Mesodermal cell (in vitro differentiated cells): Measurements from ENCODE around the gene TMPRSS2.

ENCODE experiments used
- H3K27ac ChIP-seq: 2 replicates; pipeline ENCODE4 v1.7.0; 2013; ENCODE audit warnings: mild to moderate bottlenecking, low read depth, low read length, moderate library complexity; ENCODE audit not compliant: severe bottlenecking
- H3K36me3 ChIP-seq: 2 replicates; pipeline ENCODE4 v1.7.1; 2013; ENCODE audit warnings: mild to moderate bottlenecking, low read length, moderate library complexity; ENCODE audit not compliant: control insufficient read depth, insufficient read depth
- H3K4me1 ChIP-seq: one replicate; pipeline ENCODE4 v1.7.1; 2013; ENCODE audit warnings: mild to moderate bottlenecking, low read length; ENCODE audit not compliant: insufficient read depth, control insufficient read depth, poor library complexity, severe bottlenecking
- H3K4me3 ChIP-seq: 2 replicates; pipeline ENCODE4 v1.7.0; 2013; ENCODE audit warnings: low read length, control low read depth, mild to moderate bottlenecking; ENCODE audit not compliant: insufficient read depth, poor library complexity, severe bottlenecking; ENCODE audit errors: extremely low read depth
- H3K9me3 ChIP-seq: 2 replicates; pipeline ENCODE4 v1.7.1; 2013; ENCODE audit warnings: mild to moderate bottlenecking, low read length, moderate library complexity; ENCODE audit not compliant: control insufficient read depth
- WGBS, 2 experiments: methylation state at CpG; one replicate each; pipeline ENCODE4 v1.1.5; 2013; ENCODE audit warnings: missing lambda C conversion rate in 2 of 2; ENCODE audit not compliant: insufficient coverage in 2 of 2; 5-methylcytosine and 5-hydroxymethylcytosine counted together

TMPRSS2 gene

GRCh38 chr21:41509733-41510132, 1.8 kb upstream of the TMPRSS2 start:
- H3K4me1 ChIP-seq, result no peaks in the 10 kb centered on the region
- no peak overlapping the region for H3K4me3 ChIP-seq
- WGBS, 2 experiments, result 44 to 77% methylated on average over 2 of the region's 3 CpGs
- no peaks in the 10 kb centered on the region for H3K9me3 ChIP-seq
- H3K36me3 ChIP-seq, result no peaks in the 10 kb centered on the region
- no peak overlapping the region for H3K27ac ChIP-seq

GRCh38 chr21:41509145-41509496, 1.2 kb upstream of the TMPRSS2 start:
- WGBS, 2 experiments, result 36 to 56% methylated on average over 4 to 6 of the region's 7 CpGs
- H3K27ac ChIP-seq, result no peak overlapping the region
- H3K36me3 ChIP-seq, result no peaks in the 10 kb centered on the region
- no peaks in the 10 kb centered on the region for H3K4me1 ChIP-seq
- H3K4me3 ChIP-seq, result no peak overlapping the region
- H3K9me3 ChIP-seq, result no peaks in the 10 kb centered on the region

GRCh38 chr21:41508415-41509144, 622 bp upstream of the TMPRSS2 start:
- Histone ChIP-seq H3K36me3 (no peaks in the 10 kb centered on the region), H3K9me3 (no peaks in the 10 kb centered on the region), H3K4me3 (no peak overlapping the region), H3K4me1 (no peaks in the 10 kb centered on the region), H3K27ac (no peak overlapping the region)
- 8 to 15% methylated on average over 21 of the region's 28 CpGs for WGBS, 2 experiments

GRCh38 chr21:41506611-41507520, 1.1 kb downstream of the TMPRSS2 start:
- H3K4me3 ChIP-seq, result peak overlapping the region; percentile 23
- H3K27ac ChIP-seq, result no peak overlapping the region
- H3K9me3 ChIP-seq, result no peaks in the 10 kb centered on the region
- H3K4me1 ChIP-seq, result no peaks in the 10 kb centered on the region
- 2 to 3% methylated on average over 55 to 60 of the region's 64 CpGs for WGBS, 2 experiments
- no peaks in the 10 kb centered on the region for H3K36me3 ChIP-seq

GRCh38 chr21:41506005-41506594, 1.9 kb downstream of the TMPRSS2 start:
- Histone ChIP-seq H3K27ac (no peak overlapping the region), H3K9me3 (no peaks in the 10 kb centered on the region), H3K36me3 (no peaks in the 10 kb centered on the region), H3K4me1 (no peaks in the 10 kb centered on the region), H3K4me3 (no peak overlapping the region)
- WGBS, 2 experiments, result 63 to 74% methylated on average over 4 to 6 of the region's 7 CpGs

GRCh38 chr21:41504030-41504429, 3.9 kb downstream of the TMPRSS2 start:
- H3K4me1 ChIP-seq, result no peaks in the 10 kb centered on the region
- no peak overlapping the region for H3K27ac ChIP-seq
- no peaks in the 10 kb centered on the region for H3K36me3 ChIP-seq
- no peaks in the 10 kb centered on the region for H3K9me3 ChIP-seq
- 84% methylated on average over 4 to 5 of the region's 5 CpGs for WGBS, 2 experiments
- H3K4me3 ChIP-seq, result no peak overlapping the region

GRCh38 chr21:41503331-41503730, 4.6 kb downstream of the TMPRSS2 start:
- Histone ChIP-seq H3K9me3 (no peaks in the 10 kb centered on the region), H3K4me1 (no peaks in the 10 kb centered on the region), H3K27ac (no peak overlapping the region), H3K4me3 (no peak overlapping the region), H3K36me3 (no peaks in the 10 kb centered on the region)
- WGBS, 2 experiments, result 80 to 100% methylated on average over 3 of the region's 4 CpGs

GRCh38 chr21:41501919-41502318, 6.0 kb downstream of the TMPRSS2 start:
- Histone ChIP-seq H3K27ac (no peak overlapping the region), H3K4me1 (no peaks in the 10 kb centered on the region), H3K4me3 (no peak overlapping the region), H3K36me3 (no peaks in the 10 kb centered on the region), H3K9me3 (no peaks in the 10 kb centered on the region)
- 83 to 87% methylated on average over 7 of the region's 7 CpGs for WGBS, 2 experiments

GRCh38 chr21:41500931-41501381, 7.0 kb downstream of the TMPRSS2 start:
- Histone ChIP-seq H3K36me3 (no peaks in the 10 kb centered on the region), H3K9me3 (no peaks in the 10 kb centered on the region), H3K27ac (no peak overlapping the region), H3K4me1 (no peaks in the 10 kb centered on the region), H3K4me3 (no peak overlapping the region)
- 74 to 93% methylated on average over 3 to 5 of the region's 9 CpGs for WGBS, 2 experiments

GRCh38 chr21:41500363-41500762, 7.6 kb downstream of the TMPRSS2 start:
- 93 to 96% methylated on average over 3 of the region's 6 CpGs for WGBS, 2 experiments
- Histone ChIP-seq H3K4me3 (no peak overlapping the region), H3K27ac (no peak overlapping the region), H3K9me3 (no peaks in the 10 kb centered on the region), H3K4me1 (no peaks in the 10 kb centered on the region), H3K36me3 (no peaks in the 10 kb centered on the region)
